Glutamatergic neuron (in vitro differentiated cells): ENCODE results near the gene RPL13A. TPM values are rescaled to one million over a fixed set of nuclear protein-coding genes. Genes with fewer than 3 reads are reported as not detected.

ENCODE experiments used
- DNase-seq: peaks from one replicate; pipeline ENCODE4 v3.0.0; 2022
- H3K27ac Mint-ChIP-seq: one replicate; pipeline ENCODE4 v1.8.0; 2020; ENCODE audit warnings: mild to moderate bottlenecking, mixed read lengths, inconsistent platforms; ENCODE audit not compliant: unreplicated experiment
- H3K27me3 Mint-ChIP-seq: one replicate; pipeline ENCODE4 v1.8.0; 2020; ENCODE audit warnings: mild to moderate bottlenecking, moderate library complexity, mixed read lengths, inconsistent platforms; ENCODE audit not compliant: unreplicated experiment
- H3K36me3 Mint-ChIP-seq: one replicate; pipeline ENCODE4 v1.8.0; 2020; ENCODE audit warnings: mild to moderate bottlenecking, mixed read lengths, inconsistent platforms; ENCODE audit not compliant: unreplicated experiment
- H3K4me1 Mint-ChIP-seq: one replicate; pipeline ENCODE4 v1.8.0; 2020; ENCODE audit warnings: mild to moderate bottlenecking, low read depth, mixed read lengths, inconsistent platforms; ENCODE audit not compliant: unreplicated experiment
- H3K4me3 Mint-ChIP-seq: one replicate; pipeline ENCODE4 v1.8.0; 2020; ENCODE audit warnings: mild to moderate bottlenecking, mixed read lengths, inconsistent platforms; ENCODE audit not compliant: unreplicated experiment
- H3K9me3 Mint-ChIP-seq: one replicate; pipeline ENCODE4 v1.8.0; 2020; ENCODE audit warnings: mild to moderate bottlenecking, moderate library complexity, mixed read lengths, inconsistent platforms; ENCODE audit not compliant: unreplicated experiment
- CTCF ChIP-seq: fragments of 200-600 bp; sonication (generic); IDR thresholded peaks from one replicate; pipeline ENCODE4 v1.5.0; 2021; ENCODE audit not compliant: partially characterized antibody, unreplicated experiment
- total RNA-seq: library from RNA; stranded (reverse); fragmentation: NEBNext Ultra II Directional; extraction: Animal tissue kit (Norgen Biotek cat#: 25700); gene quantifications from one replicate; pipeline ENCODE4 v1.2.1, GENCODE V29; 2021; ENCODE audit not compliant: unreplicated experiment

Gene RPL13A
- total RNA-seq, 1 donor from 2014 or later = 1,648 TPM

GRCh38 chr19:49524812-49525455 lies 37.5 kb downstream of the RPL13A start:
- no peaks in the 10 kb centered on the region for H3K36me3 Mint-ChIP-seq
- peaks cover 4% of the 10 kb centered on the region for H3K27me3 Mint-ChIP-seq
- H3K27ac Mint-ChIP-seq = peak overlapping the region; percentile 22
- peaks cover 2% of the 10 kb centered on the region for H3K9me3 Mint-ChIP-seq
- no peak for TF ChIP-seq CTCF
- no peak for DNase-seq
- H3K4me1 Mint-ChIP-seq = peaks cover 2% of the 10 kb centered on the region
- H3K4me3 Mint-ChIP-seq = peak overlapping the region; percentile 25

GRCh38 chr19:49528211-49528771 lies 40.9 kb downstream of the RPL13A start:
- Mint-ChIP-seq H3K4me3 (peak overlapping the region; percentile 79), H3K9me3 (peaks cover 6% of the 10 kb centered on the region), H3K27me3 (peaks cover 6% of the 10 kb centered on the region), H3K36me3 (no peaks in the 10 kb centered on the region), H3K27ac (no peak overlapping the region), H3K4me1 (peaks cover 2% of the 10 kb centered on the region)
- TF ChIP-seq CTCF = no peak
- DNase-seq = no peak

GRCh38 chr19:49530708-49531107 lies 43.3 kb downstream of the RPL13A start:
- no peaks in the 10 kb centered on the region for H3K36me3 Mint-ChIP-seq
- no peak for TF ChIP-seq CTCF
- no peak overlapping the region for H3K27ac Mint-ChIP-seq
- no peak for DNase-seq
- peaks cover 4% of the 10 kb centered on the region for H3K4me1 Mint-ChIP-seq
- H3K9me3 Mint-ChIP-seq = peaks cover 11% of the 10 kb centered on the region
- H3K4me3 Mint-ChIP-seq = no peak overlapping the region
- H3K27me3 Mint-ChIP-seq = peaks cover 14% of the 10 kb centered on the region

GRCh38 chr19:49533551-49534488 lies 46.4 kb downstream of the RPL13A start:
- TF ChIP-seq CTCF = peak; percentile 63
- Mint-ChIP-seq H3K4me1 (peaks cover 2% of the 10 kb centered on the region), H3K36me3 (no peaks in the 10 kb centered on the region), H3K27ac (no peak overlapping the region), H3K9me3 (peaks cover 8% of the 10 kb centered on the region), H3K4me3 (peak overlapping the region; percentile 90), H3K27me3 (peaks cover 10% of the 10 kb centered on the region)
- DNase-seq = peak; percentile 87
